IMR-90 (cell line): Measurements from ENCODE around the gene NUDCD3.

ENCODE experiments used
- CEBPB ChIP-seq: IDR thresholded peaks from 2 replicates; pipeline ENCODE4 v1.6.1; 2012; ENCODE audit warnings: low read depth, low read length, improper control_type of control experiment
- CTCF ChIP-seq: conservative IDR thresholded peaks from 2 replicates; pipeline ENCODE4 v1.5.1; 2012; ENCODE audit warnings: mild to moderate bottlenecking, low read depth, low read length, improper control_type of control experiment
- MAFK ChIP-seq: IDR thresholded peaks from 2 replicates; pipeline ENCODE4 v1.6.1; 2012; ENCODE audit warnings: low read depth, low read length, improper control_type of control experiment
- MXI1 ChIP-seq: IDR thresholded peaks from 2 replicates; pipeline ENCODE4 v1.6.1; 2012; ENCODE audit warnings: low read depth, mild to moderate bottlenecking, low read length, moderate library complexity, borderline replicate concordance
- POLR2A ChIP-seq: IDR thresholded peaks from 2 replicates; pipeline ENCODE4 v1.6.1; 2012; ENCODE audit warnings: mild to moderate bottlenecking, low read depth, low read length
- RAD21 ChIP-seq: IDR thresholded peaks from 2 replicates; pipeline ENCODE4 v1.6.1; 2012; ENCODE audit warnings: low read length, improper control_type of control experiment
- SMC3 ChIP-seq: fragments of 150-350 bp; IDR thresholded peaks from 2 replicates; pipeline ENCODE4 v1.6.1; 2016; ENCODE audit warnings: low read depth, mild to moderate bottlenecking, antibody characterized with exemption, low read length, moderate library complexity
- USF2 ChIP-seq: fragments of 150-350 bp; IDR thresholded peaks from 2 replicates; pipeline ENCODE4 v1.6.1; 2017; ENCODE audit warnings: mild to moderate bottlenecking, antibody characterized with exemption, low read length, low read depth

GRCh38 chr7:44384586-44385433, 105.6 kb downstream of the NUDCD3 start:
- TF ChIP-seq CTCF (no peak), MXI1 (no peak), CEBPB (no peak), USF2 (no peak), MAFK (no peak), POLR2A (no peak), RAD21 (no peak), SMC3 (no peak)
